ENCODE results near the gene NSMCE1. TPM values are rescaled to one million over a fixed set of nuclear protein-coding genes. Genes with fewer than 3 reads are reported as not detected.
"Not testable (repeated sequence)": the region's sequence is repeated elsewhere in the genome, so short reads cannot be mapped to it uniquely, and the experiment has no call there.

Gene NSMCE1
- total RNA-seq, 4 donors from 2014 or later: 22.4 to 92.4 (median 29.5) TPM

DNA sequence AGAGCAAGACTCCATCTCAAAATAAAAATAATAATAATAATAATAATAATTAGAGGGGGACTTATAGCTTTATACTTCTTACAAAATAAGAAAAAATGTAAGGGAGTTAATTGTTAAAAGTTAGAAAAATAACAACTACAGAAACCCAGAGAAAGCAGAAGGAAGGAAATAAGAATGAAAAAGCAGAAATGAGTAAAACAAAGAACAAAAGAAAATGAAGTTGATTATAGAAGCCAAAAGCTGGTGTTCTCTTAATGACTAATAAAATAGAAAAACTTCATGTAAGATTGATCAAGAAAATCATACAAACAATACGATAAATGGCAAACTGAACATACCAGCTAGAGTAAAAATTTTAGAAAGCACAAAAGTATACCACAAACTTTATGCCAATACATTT is 6.8 kb upstream of the NSMCE1 start:
- no peak overlapping the region for H3K4me3 ChIP-seq
- no peaks in the 10 kb centered on the region for H3K9me3 ChIP-seq
- H3K27me3 ChIP-seq: no peaks in the 10 kb centered on the region
- H3K27ac ChIP-seq: no peak overlapping the region
- no peaks in the 10 kb centered on the region for H3K4me1 ChIP-seq
- no peak for DNase-seq
- WGBS, 2 donors: 80 to 88% methylated on average over 1 of the region's 1 CpG
- intact Hi-C loops (cut with DNase I): no loop called here
- no peak for TF ChIP-seq POLR2A (IDR thresholded peaks at IDR 0.05)
- TF ChIP-seq, protein P1, sequence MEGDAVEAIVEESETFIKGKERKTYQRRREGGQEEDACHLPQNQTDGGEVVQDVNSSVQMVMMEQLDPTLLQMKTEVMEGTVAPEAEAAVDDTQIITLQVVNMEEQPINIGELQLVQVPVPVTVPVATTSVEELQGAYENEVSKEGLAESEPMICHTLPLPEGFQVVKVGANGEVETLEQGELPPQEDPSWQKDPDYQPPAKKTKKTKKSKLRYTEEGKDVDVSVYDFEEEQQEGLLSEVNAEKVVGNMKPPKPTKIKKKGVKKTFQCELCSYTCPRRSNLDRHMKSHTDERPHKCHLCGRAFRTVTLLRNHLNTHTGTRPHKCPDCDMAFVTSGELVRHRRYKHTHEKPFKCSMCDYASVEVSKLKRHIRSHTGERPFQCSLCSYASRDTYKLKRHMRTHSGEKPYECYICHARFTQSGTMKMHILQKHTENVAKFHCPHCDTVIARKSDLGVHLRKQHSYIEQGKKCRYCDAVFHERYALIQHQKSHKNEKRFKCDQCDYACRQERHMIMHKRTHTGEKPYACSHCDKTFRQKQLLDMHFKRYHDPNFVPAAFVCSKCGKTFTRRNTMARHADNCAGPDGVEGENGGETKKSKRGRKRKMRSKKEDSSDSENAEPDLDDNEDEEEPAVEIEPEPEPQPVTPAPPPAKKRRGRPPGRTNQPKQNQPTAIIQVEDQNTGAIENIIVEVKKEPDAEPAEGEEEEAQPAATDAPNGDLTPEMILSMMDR (IDR thresholded peaks at IDR 0.05): no peak
- no peaks in the 10 kb centered on the region for H3K36me3 ChIP-seq

DNA sequence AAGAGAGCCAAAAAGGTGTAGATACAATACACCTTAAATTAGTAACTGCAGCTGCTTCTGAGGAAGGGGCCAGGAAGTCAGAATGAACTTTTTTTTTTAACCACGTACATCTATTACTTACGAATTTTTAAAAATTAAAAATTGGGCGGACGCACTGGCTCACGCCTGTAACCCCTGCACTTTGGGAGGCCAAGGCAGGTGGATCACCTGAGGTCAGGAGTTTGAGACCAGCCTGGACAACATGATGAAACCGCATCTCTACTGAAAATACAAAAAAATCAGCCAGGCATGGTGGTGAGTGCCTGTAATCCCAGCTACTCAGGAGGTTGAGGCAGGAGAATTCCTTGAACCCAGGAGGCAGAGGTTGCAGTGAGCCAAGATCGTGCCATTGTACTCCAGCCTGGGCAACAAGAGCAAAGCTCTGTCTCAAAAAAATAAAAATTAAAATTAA is 5.9 kb upstream of the NSMCE1 start:
- DNase-seq; H3K27ac ChIP-seq; intact Hi-C loops (cut with DNase I); H3K4me1 ChIP-seq; H3K9me3 ChIP-seq; H3K36me3 ChIP-seq; H3K4me3 ChIP-seq; H3K27me3 ChIP-seq: not testable (repeated sequence)
- 90 to 91% methylated on average over 7 of the region's 7 CpGs for WGBS, 2 donors

DNA sequence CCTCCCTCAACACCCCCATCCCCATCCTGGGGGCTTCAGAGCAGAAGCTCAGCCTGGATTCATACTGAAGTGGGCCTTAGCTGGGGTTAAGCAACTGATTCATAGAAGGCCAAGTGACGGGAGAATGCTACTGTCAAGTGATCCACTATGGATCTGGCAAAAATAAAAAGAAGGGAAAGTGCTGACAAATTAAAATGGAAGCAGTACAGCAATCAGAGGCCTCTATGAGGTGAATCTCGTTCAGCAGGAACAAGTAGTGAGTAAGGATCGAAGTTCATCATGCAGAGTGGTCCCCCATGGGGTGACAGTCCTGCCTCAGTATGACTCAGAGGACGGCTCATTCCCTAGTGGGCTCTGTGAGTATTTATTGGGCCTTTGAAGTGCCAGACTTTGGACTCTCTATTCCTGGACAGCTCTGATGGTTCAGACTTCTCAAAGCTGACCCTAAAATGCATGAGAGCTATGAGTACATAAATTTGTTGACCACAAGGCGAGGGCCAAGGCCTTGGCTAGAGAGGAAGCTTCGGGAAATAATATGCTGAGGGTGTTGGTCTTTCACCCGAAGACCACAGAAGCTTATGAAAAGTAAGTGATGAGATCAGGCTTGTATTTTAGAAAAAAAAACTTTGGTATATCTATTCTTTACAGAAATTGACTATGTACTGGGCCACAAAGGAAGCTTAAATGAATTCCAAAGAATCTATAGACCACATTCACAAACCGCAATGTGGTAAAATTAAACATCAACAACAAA is 5.3 kb upstream of the NSMCE1 start:
- Histone ChIP-seq H3K4me1 (peaks cover 5 to 10% (median 10%) of the 10 kb centered on the region in 3 donors), H3K27ac (no peak overlapping the region), H3K4me3 (no peak overlapping the region), H3K36me3 (no peaks in the 10 kb centered on the region), H3K9me3 (no peaks in the 10 kb centered on the region), H3K27me3 (no peaks in the 10 kb centered on the region)
- DNase-seq: no peak
- TF ChIP-seq POLR2A (IDR thresholded peaks at IDR 0.05): no peak
- TF ChIP-seq, protein P1 (IDR thresholded peaks at IDR 0.05): no peak
- WGBS, 2 donors: 74 to 78% methylated on average over 8 of the region's 8 CpGs
- intact Hi-C loops (cut with DNase I): no loop called here

DNA sequence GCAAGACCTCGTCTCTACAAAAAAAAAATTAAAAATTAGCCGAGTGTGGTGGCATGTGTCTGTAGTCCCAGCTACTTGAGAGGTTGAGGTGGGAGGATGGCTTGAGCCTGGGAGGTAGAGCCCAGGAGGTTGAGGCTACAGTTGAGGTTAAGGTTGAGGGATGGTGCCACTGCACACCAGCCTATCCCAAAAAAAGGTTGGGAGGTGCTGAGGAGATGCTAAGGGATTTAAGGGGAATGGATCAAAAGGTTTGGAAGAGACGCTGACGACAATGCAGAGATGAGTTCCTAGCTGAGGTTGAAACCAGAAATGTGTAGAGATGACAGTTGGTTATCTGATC is 4.7 kb upstream of the NSMCE1 start:
- H3K9me3 ChIP-seq: no peaks in the 10 kb centered on the region
- H3K27me3 ChIP-seq: no peaks in the 10 kb centered on the region
- peaks cover 5 to 11% (median 11%) of the 10 kb centered on the region in 3 donors for H3K4me1 ChIP-seq
- intact Hi-C loops (cut with DNase I): no loop called here
- H3K4me3 ChIP-seq: no peak overlapping the region
- 89 to 96% methylated on average over 4 of the region's 4 CpGs for WGBS, 2 donors
- no peak for DNase-seq
- no peak overlapping the region for H3K27ac ChIP-seq
- H3K36me3 ChIP-seq: no peaks in the 10 kb centered on the region
- no peak for TF ChIP-seq POLR2A (IDR thresholded peaks at IDR 0.05)
- TF ChIP-seq, protein P1 (IDR thresholded peaks at IDR 0.05): no peak

DNA sequence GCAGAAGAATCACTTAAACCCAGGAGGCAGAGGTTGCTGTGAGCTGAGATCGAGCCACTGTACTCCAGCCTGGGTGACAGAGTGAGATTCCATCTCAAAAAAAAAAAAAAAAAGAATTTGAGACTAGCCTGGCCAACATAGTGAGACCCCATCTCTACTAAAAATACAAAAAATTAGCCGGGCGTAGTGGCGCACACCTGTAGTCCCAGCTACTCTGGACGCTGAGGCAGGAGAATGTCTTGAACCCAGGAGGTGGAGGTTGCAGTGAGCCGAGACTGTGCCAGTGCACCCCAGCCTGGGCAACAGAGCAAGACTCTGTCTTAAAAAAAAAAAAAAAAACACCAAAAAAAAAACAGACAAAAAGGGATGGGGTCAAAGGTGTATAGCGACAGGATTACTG is 4.1 kb upstream of the NSMCE1 start:
- intact Hi-C loops (cut with DNase I); H3K36me3 ChIP-seq; H3K4me3 ChIP-seq; DNase-seq; H3K9me3 ChIP-seq; H3K27me3 ChIP-seq; H3K27ac ChIP-seq: not testable (repeated sequence)
- 95 to 98% methylated on average over 7 of the region's 7 CpGs for WGBS, 2 donors
- H3K4me1 ChIP-seq: peaks cover 8 to 17% (median 11%) of the 10 kb centered on the region in 3 donors

DNA sequence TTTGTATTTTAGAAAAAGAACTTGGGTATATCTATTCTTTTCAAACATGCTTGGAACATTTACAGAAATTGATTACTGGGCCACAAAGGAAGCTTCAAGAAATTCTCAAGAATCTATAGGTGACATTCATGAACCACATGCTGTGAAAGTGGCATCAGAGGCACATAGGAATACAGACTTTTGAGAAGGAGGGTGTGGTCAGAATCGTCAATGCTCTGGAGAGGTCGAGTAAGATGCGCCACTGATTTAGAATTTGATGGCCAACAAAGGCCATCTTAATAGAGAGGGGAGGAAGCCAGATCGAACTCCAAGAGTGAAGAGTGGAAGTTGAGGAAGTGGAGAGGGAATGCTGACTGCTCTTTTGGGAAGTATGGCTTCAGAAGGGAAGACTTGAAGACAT is 3.5 kb upstream of the NSMCE1 start:
- no peak for DNase-seq
- TF ChIP-seq POLR2A (IDR thresholded peaks at IDR 0.05): no peak
- TF ChIP-seq, protein P1 (IDR thresholded peaks at IDR 0.05): no peak
- WGBS, 2 donors: 87 to 90% methylated on average over 4 of the region's 4 CpGs

More for the DNA sequence above, 3.5 kb upstream of the NSMCE1 start:
- intact Hi-C loops (cut with DNase I): no loop called here
- Histone ChIP-seq H3K36me3 (no peaks in the 10 kb centered on the region), H3K4me1 (peaks cover 11 to 23% (median 12%) of the 10 kb centered on the region in 3 donors), H3K4me3 (no peak overlapping the region), H3K27ac (no peak overlapping the region), H3K27me3 (no peaks in the 10 kb centered on the region), H3K9me3 (no peaks in the 10 kb centered on the region)

All from esophagus squamous epithelium (tissue), 5 donors.